ENCODE results near the gene CHMP6.

DNA sequence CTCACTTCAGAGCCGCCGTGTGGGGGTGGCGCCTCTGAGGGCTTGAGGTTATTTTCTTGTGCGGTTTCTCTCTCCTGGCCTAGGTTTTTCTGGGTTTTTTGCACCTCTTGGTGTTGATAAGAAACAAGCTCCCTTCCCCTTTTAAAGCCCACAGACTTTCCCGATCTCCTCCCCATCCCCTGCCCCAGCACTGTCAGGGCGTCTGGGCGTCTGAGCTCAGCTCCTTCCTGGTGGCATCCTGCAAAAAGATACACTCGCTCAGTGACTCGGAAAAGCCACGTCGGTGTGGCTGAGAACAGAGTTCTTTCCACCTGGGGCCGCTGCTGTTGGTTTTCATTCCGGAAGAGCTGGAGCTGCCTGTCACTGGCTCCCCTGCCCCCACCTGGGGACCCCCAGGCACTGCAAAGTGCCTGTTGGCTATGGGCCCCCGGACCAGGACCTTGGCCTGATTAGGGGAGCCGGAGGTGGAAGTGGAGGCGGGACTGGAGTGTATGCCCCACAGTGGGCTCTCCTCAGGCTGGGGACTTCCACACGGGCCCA is 57.8 kb downstream of the CHMP6 start:
- no peak for TF ChIP-seq CTCF (IDR thresholded peaks at IDR 0.05)
- no peak for TF ChIP-seq POLR2A (IDR thresholded peaks at IDR 0.05)
